Mucosa of descending colon (tissue), 3 donors: ENCODE results near the gene ANO2. TPM values are rescaled to one million over a fixed set of nuclear protein-coding genes. Genes with fewer than 3 reads are reported as not detected.

Source experiments
- ATAC-seq: fragments of 200-7000 bp; cut with Tn5 transposase; one replicate; pipeline ENCODE4 v1.9.1; 2020; ENCODE audit warnings: mild to moderate bottlenecking, moderate library complexity
- DNase-seq, 3 donors: peaks; one replicate each; pipeline ENCODE4 v3.0.0-alpha.2; 2020
- H3K36me3 ChIP-seq: fragments of 200-600 bp; one replicate; pipeline ENCODE4 v1.8.0; 2021; ENCODE audit warnings: low read depth, mild to moderate bottlenecking
- H3K4me1 ChIP-seq: fragments of 200-600 bp; one replicate; pipeline ENCODE4 v1.8.0; 2021; ENCODE audit warnings: low read depth, mild to moderate bottlenecking
- H3K4me3 ChIP-seq: fragments of 200-600 bp; one replicate; pipeline ENCODE4 v1.8.0; 2021; ENCODE audit warnings: mild to moderate bottlenecking
- H3K9me3 ChIP-seq: fragments of 200-600 bp; one replicate; pipeline ENCODE4 v1.8.0; 2021; ENCODE audit warnings: mild to moderate bottlenecking
- intact Hi-C, 2 donors: fragments of 100-400 bp; cut with DNase I in 1 of 2; cut with micrococcal nuclease in 1 of 2; formaldehyde crosslinking; loops; one replicate each; pipeline versions ENCODE4 v1.11.0 to v1.11.1; 2022; cut with DNase I, micrococcal nuclease
- total RNA-seq, 3 donors: library from RNA; stranded (reverse); fragmentation: NEBNext Ultra II Directional in 2 of 3; extraction: Animal tissue kit (Norgen Biotek cat#: 25700) in 2 of 3; gene quantifications; one replicate each; pipeline versions ENCODE4 v1.2.1 to v1.2.4, GENCODE V29; 2021 to 2023
- TF ChIP-seq, protein P1 (sequence below): fragments of 200-600 bp; IDR thresholded peaks from one replicate; pipeline ENCODE4 v1.8.0; 2022; ENCODE audit warnings: antibody characterized with exemption, mild to moderate bottlenecking
- donor health status: DM: no; HTN: no; CAD: no; lungs with moderate emphysema.
- donor health status: DM: no; HTN: no; CAD: no.
- donor health status: DM: no; HTN: yes; CAD: no.

The ANO2 gene
- total RNA-seq, 3 donors from 2014 or later, result 0.58 to 5.1 (median 3.1) TPM

DNA sequence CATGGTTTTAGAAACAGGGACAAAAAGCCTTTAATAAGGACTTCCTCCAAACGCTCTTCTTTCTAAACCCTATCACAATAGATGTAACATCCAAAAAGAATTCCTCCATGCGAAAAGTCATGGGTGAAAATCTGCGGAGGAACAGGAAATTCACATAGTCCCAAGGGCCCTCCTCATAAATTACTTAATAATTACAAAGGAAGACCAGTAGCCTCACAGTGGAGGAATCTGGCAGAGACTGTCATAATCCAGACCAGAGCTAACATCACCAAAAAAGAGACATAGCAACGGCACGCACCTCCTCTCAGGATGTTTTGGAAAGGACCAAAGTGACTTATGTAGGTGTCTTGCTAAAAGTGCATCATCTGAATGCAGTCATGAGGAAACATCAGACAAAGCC is 165.7 kb downstream of the ANO2 start:
- Histone ChIP-seq H3K36me3 (no peaks in the 10 kb centered on the region), H3K9me3 (no peaks in the 10 kb centered on the region), H3K4me1 (no peaks in the 10 kb centered on the region), H3K4me3 (no peak overlapping the region)
- no peak for ATAC-seq
- TF ChIP-seq, protein P1, sequence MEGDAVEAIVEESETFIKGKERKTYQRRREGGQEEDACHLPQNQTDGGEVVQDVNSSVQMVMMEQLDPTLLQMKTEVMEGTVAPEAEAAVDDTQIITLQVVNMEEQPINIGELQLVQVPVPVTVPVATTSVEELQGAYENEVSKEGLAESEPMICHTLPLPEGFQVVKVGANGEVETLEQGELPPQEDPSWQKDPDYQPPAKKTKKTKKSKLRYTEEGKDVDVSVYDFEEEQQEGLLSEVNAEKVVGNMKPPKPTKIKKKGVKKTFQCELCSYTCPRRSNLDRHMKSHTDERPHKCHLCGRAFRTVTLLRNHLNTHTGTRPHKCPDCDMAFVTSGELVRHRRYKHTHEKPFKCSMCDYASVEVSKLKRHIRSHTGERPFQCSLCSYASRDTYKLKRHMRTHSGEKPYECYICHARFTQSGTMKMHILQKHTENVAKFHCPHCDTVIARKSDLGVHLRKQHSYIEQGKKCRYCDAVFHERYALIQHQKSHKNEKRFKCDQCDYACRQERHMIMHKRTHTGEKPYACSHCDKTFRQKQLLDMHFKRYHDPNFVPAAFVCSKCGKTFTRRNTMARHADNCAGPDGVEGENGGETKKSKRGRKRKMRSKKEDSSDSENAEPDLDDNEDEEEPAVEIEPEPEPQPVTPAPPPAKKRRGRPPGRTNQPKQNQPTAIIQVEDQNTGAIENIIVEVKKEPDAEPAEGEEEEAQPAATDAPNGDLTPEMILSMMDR, result no peak
- no peak for DNase-seq
- intact Hi-C loops, result no loop called here

DNA sequence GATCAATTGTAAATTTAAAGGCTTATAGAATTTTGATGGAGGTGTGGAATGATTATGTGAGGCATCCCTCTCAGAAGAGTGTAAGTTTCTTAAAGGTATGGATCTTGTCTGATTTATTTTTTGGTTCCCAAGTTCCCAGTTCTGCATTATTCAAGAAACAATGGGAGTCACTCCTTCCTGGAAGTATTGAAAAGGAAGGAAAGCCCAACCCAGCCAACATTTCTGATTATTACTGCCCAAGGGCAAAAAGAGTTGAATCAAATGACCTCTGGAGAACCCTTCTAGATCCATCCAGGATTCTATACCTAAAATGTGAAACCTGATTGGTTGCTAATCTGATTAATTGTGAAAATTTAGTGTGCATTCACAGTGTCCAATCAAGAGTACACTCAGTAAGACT is 166.2 kb downstream of the ANO2 start:
- intact Hi-C loops, result no loop called here

DNA sequence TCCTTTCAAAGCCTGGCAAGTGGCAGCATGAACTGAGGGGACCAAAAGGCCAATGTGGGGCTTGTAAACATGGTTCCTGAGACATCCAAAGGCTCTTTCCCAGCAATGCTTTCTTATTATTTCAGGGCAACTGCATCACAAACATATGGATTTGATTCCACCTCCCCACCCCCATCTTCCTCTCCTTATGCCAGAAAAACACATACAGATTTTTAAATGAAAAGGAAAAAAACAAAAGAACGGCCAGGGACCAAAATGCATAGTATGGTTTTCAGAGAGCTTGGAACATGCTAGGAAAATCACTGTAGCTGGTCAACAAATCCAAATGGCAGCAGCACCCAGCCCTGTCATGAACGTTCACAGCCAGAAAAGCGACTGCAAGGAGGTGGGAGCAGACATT is 167.6 kb downstream of the ANO2 start:
- intact Hi-C loops, result no loop called here
- H3K4me3 ChIP-seq, result no peak overlapping the region
- H3K4me1 ChIP-seq, result no peaks in the 10 kb centered on the region
- no peaks in the 10 kb centered on the region for H3K36me3 ChIP-seq
- DNase-seq (no peak), ATAC-seq (no peak)
- TF ChIP-seq, protein P1, result no peak
- no peaks in the 10 kb centered on the region for H3K9me3 ChIP-seq

More for the DNA sequence above, 166.2 kb downstream of the ANO2 start:
- no peaks in the 10 kb centered on the region for H3K4me1 ChIP-seq
- no peak for DNase-seq
- H3K9me3 ChIP-seq, result no peaks in the 10 kb centered on the region
- no peak overlapping the region for H3K4me3 ChIP-seq
- no peak for ATAC-seq
- TF ChIP-seq, protein P1, result no peak
- no peaks in the 10 kb centered on the region for H3K36me3 ChIP-seq

DNA sequence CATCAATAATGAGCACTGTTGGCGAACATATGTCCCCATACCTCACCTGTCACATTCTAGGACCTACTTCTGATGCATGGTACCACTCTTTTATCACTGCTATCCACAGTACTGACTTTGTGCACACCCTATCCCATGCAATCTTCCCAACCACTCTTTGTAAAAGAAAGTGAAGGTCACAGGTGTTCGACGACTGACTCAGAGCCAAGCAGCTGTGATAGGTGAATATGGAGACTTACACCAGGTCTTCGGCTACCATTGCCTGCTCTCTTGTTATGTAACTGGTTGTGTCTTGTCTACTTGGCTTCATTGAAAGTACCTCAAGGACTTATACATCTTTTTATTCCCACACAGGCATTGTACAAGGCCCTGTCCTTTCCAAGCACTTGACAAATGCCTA is 169.0 kb downstream of the ANO2 start:
- ATAC-seq (no peak), DNase-seq (no peak)
- Histone ChIP-seq H3K4me3 (no peak overlapping the region), H3K9me3 (no peaks in the 10 kb centered on the region), H3K4me1 (no peaks in the 10 kb centered on the region), H3K36me3 (no peaks in the 10 kb centered on the region)
- TF ChIP-seq, protein P1, result no peak
- intact Hi-C loops, result no loop called here

DNA sequence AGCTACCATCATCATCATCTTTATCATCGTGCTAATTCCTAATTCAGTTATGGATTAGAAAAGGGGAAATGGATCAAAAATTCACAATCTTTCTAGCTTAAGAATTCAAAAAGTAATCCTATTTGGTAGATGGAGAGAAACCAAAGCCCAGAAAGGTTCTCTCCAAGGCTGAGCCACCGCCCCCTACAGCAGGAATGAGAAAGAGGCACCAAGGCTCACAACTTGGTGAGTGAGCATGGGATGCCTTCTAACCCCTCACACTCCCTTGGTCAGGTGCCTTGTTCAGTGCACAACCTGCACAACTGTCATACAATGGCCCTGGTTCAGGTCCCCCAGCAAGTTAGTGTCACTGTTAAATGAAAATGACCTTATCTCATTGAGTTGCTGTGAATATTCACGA is 171.5 kb downstream of the ANO2 start:
- Histone ChIP-seq H3K4me3 (no peak overlapping the region), H3K4me1 (no peaks in the 10 kb centered on the region), H3K9me3 (no peaks in the 10 kb centered on the region), H3K36me3 (no peaks in the 10 kb centered on the region)
- no peak for ATAC-seq
- intact Hi-C loops, result no loop called here
- TF ChIP-seq, protein P1, result no peak
- no peak for DNase-seq

DNA sequence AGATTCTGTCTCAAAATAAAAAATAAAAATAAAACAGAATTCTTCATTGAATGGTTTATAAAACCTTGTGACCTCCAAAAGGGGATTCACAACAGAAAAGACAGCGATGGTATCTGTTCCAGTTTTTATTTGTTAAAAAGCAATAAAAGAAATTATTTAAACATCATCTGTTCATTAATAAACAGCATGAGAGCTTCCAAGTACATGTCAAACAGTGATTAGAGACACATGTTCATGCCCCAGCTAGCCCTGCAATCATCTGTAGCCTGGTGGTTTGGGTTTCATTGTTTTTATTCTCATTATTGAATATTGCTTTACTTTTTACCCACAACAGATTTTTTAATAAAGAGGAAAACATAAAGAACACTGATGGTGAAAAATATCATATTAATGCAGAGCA is 173.3 kb downstream of the ANO2 start:
- Histone ChIP-seq H3K4me1 (no peaks in the 10 kb centered on the region), H3K9me3 (no peaks in the 10 kb centered on the region), H3K36me3 (no peaks in the 10 kb centered on the region), H3K4me3 (no peak overlapping the region)
- TF ChIP-seq, protein P1, result no peak
- DNase-seq (no peak), ATAC-seq (no peak)
- intact Hi-C loops, result no loop called here
